ENCODE data around the gene LAMA4.

The LAMA4 gene

DNA sequence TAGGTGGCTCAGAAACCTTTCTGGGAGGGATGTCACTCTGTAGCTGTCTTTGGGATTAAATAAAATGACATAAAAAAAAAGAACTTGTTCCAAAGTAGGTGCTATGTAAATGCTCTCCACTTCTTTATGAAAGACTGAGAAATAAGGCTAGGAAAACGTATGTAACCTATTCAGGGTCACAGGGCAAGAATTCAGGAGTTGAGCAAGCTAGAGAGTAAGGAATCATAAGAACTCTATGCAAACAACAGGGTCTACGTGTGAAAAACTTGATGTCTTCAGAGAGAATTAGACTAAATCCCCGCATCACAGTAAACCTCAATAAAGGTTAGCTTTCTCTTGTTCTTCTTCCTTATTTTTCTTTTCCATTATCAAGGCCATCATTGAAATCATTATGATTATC is 59.2 kb downstream of the LAMA4 start:
- H3K27ac ChIP-seq: no peak overlapping the region
- TF ChIP-seq CTCF (IDR thresholded peaks at IDR 0.05) (no peak), ZFX (IDR thresholded peaks at IDR 0.05; ENCODE audit: borderline replicate concordance) (no peak)

- H3K27ac ChIP-seq: no peak overlapping the region
- no peak for TF ChIP-seq CTCF (IDR thresholded peaks at IDR 0.05)
- no peak for TF ChIP-seq ZFX (IDR thresholded peaks at IDR 0.05; ENCODE audit: borderline replicate concordance)
Measured at GRCh38 chr6:112194511-112194910, 59.9 kb downstream of the LAMA4 start.

DNA sequence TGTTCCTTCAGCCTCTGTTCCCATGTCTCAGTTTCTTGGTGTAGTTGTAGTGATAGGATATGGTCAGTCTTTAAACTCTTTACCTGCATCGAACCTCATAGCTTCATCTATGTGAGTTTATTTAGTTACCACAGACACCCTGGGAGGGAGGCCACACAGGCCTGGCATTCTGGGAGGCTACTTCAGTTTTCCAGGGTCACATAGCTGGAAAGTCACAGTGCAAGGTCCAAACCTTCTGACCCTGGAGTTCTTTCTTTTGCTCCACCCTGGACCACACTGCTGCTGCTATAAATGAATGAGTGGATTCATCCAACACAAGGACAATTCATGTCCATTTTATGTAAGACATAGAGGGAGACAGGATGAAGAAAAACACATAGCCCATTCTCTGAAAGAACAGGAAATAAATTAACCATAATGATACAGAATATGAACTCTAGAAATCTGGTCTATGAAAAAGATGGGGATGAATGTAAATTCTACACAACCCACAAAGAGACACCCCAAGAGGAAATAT is 60.8 kb downstream of the LAMA4 start:
- TF ChIP-seq CTCF (IDR thresholded peaks at IDR 0.05): no peak
- TF ChIP-seq ZFX (IDR thresholded peaks at IDR 0.05; ENCODE audit: borderline replicate concordance): no peak
- H3K27ac ChIP-seq: no peak overlapping the region

DNA sequence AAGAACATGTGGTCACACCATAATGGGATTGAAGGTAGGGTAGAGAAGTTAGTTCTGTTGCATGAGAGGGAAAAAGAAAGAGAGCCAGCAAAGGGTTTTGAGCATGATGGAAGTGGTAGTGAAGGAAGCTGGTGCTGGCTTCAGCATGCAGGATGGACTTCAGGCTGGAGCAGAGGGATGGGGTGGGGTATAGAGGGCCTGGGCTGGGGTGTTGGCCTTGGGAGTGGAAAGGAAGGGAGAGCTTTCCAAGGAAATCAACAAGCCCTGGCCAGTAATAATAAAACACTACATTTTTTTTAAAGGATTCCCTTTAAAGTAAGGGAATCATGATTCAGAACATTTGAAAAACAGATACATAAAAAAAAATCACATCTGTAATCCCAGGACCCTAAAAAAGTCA is 61.2 kb downstream of the LAMA4 start:
- no peak overlapping the region for H3K27ac ChIP-seq
- no peak for TF ChIP-seq ZFX (IDR thresholded peaks at IDR 0.05; ENCODE audit: borderline replicate concordance)
- no peak for TF ChIP-seq CTCF (IDR thresholded peaks at IDR 0.05)

- H3K27ac ChIP-seq: no peak overlapping the region
- no peak for TF ChIP-seq ZFX (IDR thresholded peaks at IDR 0.05; ENCODE audit: borderline replicate concordance)
- TF ChIP-seq CTCF (IDR thresholded peaks at IDR 0.05): no peak
Measured at GRCh38 chr6:112191509-112192020, 62.8 kb downstream of the LAMA4 start.

- TF ChIP-seq ZFX (IDR thresholded peaks at IDR 0.05; ENCODE audit: borderline replicate concordance) (no peak), CTCF (IDR thresholded peaks at IDR 0.05) (no peak)
- H3K27ac ChIP-seq: no peak overlapping the region
Measured at GRCh38 chr6:112190164-112190563, 64.2 kb downstream of the LAMA4 start.

DNA sequence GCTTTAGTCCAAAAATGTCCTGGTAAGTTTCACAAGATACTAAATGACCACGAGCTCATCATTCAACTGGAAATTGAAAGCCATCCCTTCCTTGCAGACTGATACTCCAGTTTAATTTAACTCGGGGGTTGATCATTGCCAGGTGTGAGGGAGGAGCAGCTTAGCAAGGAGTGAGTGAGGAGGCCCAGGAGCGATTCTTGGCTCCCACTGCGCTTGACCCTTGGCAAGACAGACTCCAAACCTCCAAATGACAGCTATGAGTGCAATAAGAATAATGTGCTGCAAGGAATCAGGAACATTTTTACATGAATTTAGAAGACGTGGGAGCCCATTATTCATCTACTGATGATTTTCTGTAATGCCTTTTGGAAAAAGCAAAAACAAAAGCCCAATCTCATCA is 64.9 kb downstream of the LAMA4 start:
- H3K27ac ChIP-seq: no peak overlapping the region

DNA sequence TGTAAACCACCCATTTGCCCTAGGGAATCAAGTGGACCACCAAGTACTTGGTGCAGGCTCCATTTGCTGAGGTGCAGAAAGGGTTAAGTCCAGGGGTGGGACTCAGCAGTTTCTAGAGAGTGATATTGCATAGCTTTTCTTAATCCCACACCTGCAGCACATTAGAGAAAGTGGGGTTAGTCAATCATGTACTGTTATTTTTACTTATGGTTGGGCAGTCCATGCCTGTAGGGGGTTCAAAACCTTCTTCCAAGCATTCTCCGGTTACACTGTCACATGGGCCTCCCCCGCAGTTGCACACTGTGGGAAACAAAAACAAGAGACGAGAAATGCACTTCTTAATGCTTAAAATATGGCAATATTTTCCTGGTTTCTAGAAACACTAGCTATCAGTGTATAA is 65.5 kb downstream of the LAMA4 start:
- no peak overlapping the region for H3K27ac ChIP-seq
- TF ChIP-seq CTCF (IDR thresholded peaks at IDR 0.05) (no peak), ZFX (IDR thresholded peaks at IDR 0.05; ENCODE audit: borderline replicate concordance) (no peak)

More for the DNA sequence above, 64.9 kb downstream of the LAMA4 start:
- TF ChIP-seq ZFX (IDR thresholded peaks at IDR 0.05; ENCODE audit: borderline replicate concordance): no peak
